Endothelial cell of umbilical vein (primary cell): ENCODE data around the gene TNIP1. TPM values are rescaled to one million over a fixed set of nuclear protein-coding genes. Genes with fewer than 3 reads are reported as not detected.
A peak's percentile ranks its signal among the peaks of the same experiment; 100 is the strongest.

Source experiments
- BruUV-seq: library from RNA; stranded (reverse); fragments of 400-500 nt; replicated peaks from 2 replicates; lab custom pipeline; 2021; lab: Mats Ljungman, UMichigan
- CTCF ChIA-PET: fragments of 300-600, 350-600 bp; sonication (Branson Sonifier 250); formaldehyde crosslinking; loops from one replicate; lab custom pipeline; 2021; ENCODE audit warnings: antibody characterized with exemption, inconsistent platforms; lab: Charles Lee
- POLR2A ChIA-PET: fragments of 300-600, 350-600 bp; sonication (Branson Sonifier 250); formaldehyde crosslinking; loops from one replicate; lab custom pipeline; 2021; ENCODE audit warnings: antibody characterized with exemption, inconsistent platforms; lab: Charles Lee
- DNase-seq: peaks from one replicate; pipeline ENCODE4 v3.0.0-alpha.2; 2011; ENCODE audit warnings: low read depth, low spot score
- FAIRE-seq: peaks from 2 replicates; lab custom pipeline; 2011; peaks lifted over from hg19 to GRCh38; lab: Jason Lieb, UNC
- H2AFZ ChIP-seq: 2 replicates; pipeline ENCODE4 v1.6.0; 2012; ENCODE audit warnings: low read depth, low read length, control low read depth, inconsistent platforms
- H3K27ac ChIP-seq: 2 replicates; pipeline ENCODE4 v1.5.1; 2011; ENCODE audit warnings: low read depth, mild to moderate bottlenecking, control low read depth, low read length, moderate library complexity; ENCODE audit not compliant: insufficient read depth
- H3K27me3 ChIP-seq, 2 experiments: 2 replicates each; pipeline versions ENCODE4 v1.6.0 to v1.6.1; 2011; ENCODE audit warnings: low read length in 2 of 2, mixed read lengths in 1 of 2; ENCODE audit not compliant: control insufficient read depth in 2 of 2, insufficient read depth in 2 of 2
- H3K36me3 ChIP-seq, 2 experiments: 2 replicates in 1 of 2; 3 replicates in 1 of 2; pipeline ENCODE4 v1.5.1; 2011; ENCODE audit warnings: low read length in 2 of 2, mild to moderate bottlenecking in 1 of 2, moderate library complexity in 1 of 2; ENCODE audit not compliant: control insufficient read depth in 2 of 2, insufficient read depth in 2 of 2; ENCODE audit errors: extremely low read depth in 1 of 2
- H3K4me1 ChIP-seq: 3 replicates; pipeline ENCODE4 v1.5.1; 2011; ENCODE audit warnings: mild to moderate bottlenecking, low read length; ENCODE audit not compliant: control insufficient read depth, insufficient read depth; ENCODE audit errors: extremely low read depth
- H3K4me2 ChIP-seq: 2 replicates; pipeline ENCODE4 v1.6.1; 2011; ENCODE audit warnings: low read length, control low read depth, mixed read lengths; ENCODE audit not compliant: insufficient read depth
- H3K4me3 ChIP-seq, 3 experiments: fragments of 200-600 bp in 1 of 3; sonication (generic), shearing (Covaris generic) in 1 of 3; replicated peaks in 1 of 3; 2 replicates each; pipeline ENCODE4 v1.5.1; 2011 to 2016; ENCODE audit warnings: control low read depth in 3 of 3, low read length in 3 of 3, mild to moderate bottlenecking in 2 of 3, inconsistent platforms in 1 of 3, low read depth in 1 of 3, moderate library complexity in 1 of 3; ENCODE audit not compliant: insufficient read depth in 1 of 3
- H3K79me2 ChIP-seq: 2 replicates; pipeline ENCODE4 v1.6.0; 2012; ENCODE audit warnings: low read length, inconsistent platforms; ENCODE audit not compliant: control insufficient read depth, insufficient read depth
- H3K9ac ChIP-seq: replicated peaks from 2 replicates; pipeline ENCODE3; 2011; ENCODE audit warnings: low read length, control low read depth; ENCODE audit not compliant: insufficient read depth; ENCODE audit errors: extremely low read depth
- H3K9me1 ChIP-seq: replicated peaks from 3 replicates; pipeline ENCODE4 v1.6.0; 2011; ENCODE audit warnings: mild to moderate bottlenecking, low read length; ENCODE audit not compliant: control insufficient read depth, insufficient read depth; ENCODE audit errors: extremely low read depth
- H3K9me3 ChIP-seq: replicated peaks from 2 replicates; pipeline ENCODE4 v1.5.1; 2012; ENCODE audit warnings: low read length, inconsistent platforms; ENCODE audit not compliant: control insufficient read depth, insufficient read depth
- H4K20me1 ChIP-seq: replicated peaks from 2 replicates; pipeline ENCODE3; 2011; ENCODE audit warnings: mild to moderate bottlenecking, low read length; ENCODE audit not compliant: control insufficient read depth, insufficient read depth; ENCODE audit errors: extremely low read depth
- CTCF ChIP-seq, 2 donors: IDR thresholded peaks; 1 replicate in 1 of 2; 2 replicates in 1 of 2; pipeline ENCODE4 v1.5.1; 2011; ENCODE audit warnings: low read length in 2 of 2, mild to moderate bottlenecking in 2 of 2, moderate library complexity in 2 of 2, control low read depth in 1 of 2, inconsistent platforms in 1 of 2, low read depth in 1 of 2; ENCODE audit not compliant: insufficient read depth in 1 of 2; ENCODE audit errors: extremely low read depth in 1 of 2
- FOS ChIP-seq: IDR thresholded peaks from 2 replicates; pipeline ENCODE4 v1.6.1; 2011; ENCODE audit warnings: mild to moderate bottlenecking, low read length, moderate library complexity, borderline replicate concordance; ENCODE audit not compliant: insufficient read depth
- GATA2 ChIP-seq: IDR thresholded peaks from 2 replicates; pipeline ENCODE4 v1.7.0; 2011; ENCODE audit warnings: low read depth, mild to moderate bottlenecking, moderate library complexity, mixed read lengths, low read length; ENCODE audit not compliant: insufficient read length, insufficient read depth
- JUN ChIP-seq: IDR thresholded peaks from 2 replicates; pipeline ENCODE4 v1.6.1; 2011; ENCODE audit warnings: borderline replicate concordance, low read depth; ENCODE audit not compliant: insufficient read length, insufficient read depth
- MAX ChIP-seq: IDR thresholded peaks from 2 replicates; pipeline ENCODE4 v1.6.1; 2011; ENCODE audit not compliant: insufficient read depth, insufficient read length
- MYC ChIP-seq: IDR thresholded peaks from one replicate; pipeline ENCODE4 v1.6.1; 2011; ENCODE audit warnings: mild to moderate bottlenecking, low read depth, low read length
- POLR2AphosphoS5 ChIP-seq: IDR thresholded peaks from 2 replicates; pipeline ENCODE4 v1.6.1; 2012; ENCODE audit warnings: low read depth, mild to moderate bottlenecking, control low read depth, low read length, moderate library complexity; ENCODE audit not compliant: insufficient read depth
- dilution Hi-C: fragments of 300-500 bp; cut with MboI; formaldehyde crosslinking; loops from one replicate; pipeline ENCODE4 v1.15.0; 2019; ENCODE audit warnings: low sequenced_read_pairs; ENCODE audit not compliant: extremely low pct_ligation_motif_present
- intact Hi-C: fragments of 100-400 bp; cut with micrococcal nuclease; formaldehyde crosslinking; loops from one replicate; pipeline ENCODE4 v1.10.0; 2022
- polyA plus RNA-seq, 4 experiments: library from polyadenylated mRNA; depleted of rRNA in 3 of 4; stranded (reverse) in 3 of 4; unstranded in 1 of 4; fragments of >200 nt; gene quantifications; 2 replicates each; pipeline versions ENCODE4 v1.2.1 to v1.2.3, GENCODE V29; 2011 to 2012; ENCODE audit warnings: missing spikeins in 1 of 4
- total RNA-seq: library from RNA; stranded (reverse); gene quantifications from 2 replicates; pipeline ENCODE4 v1.2.3, GENCODE V29; 2021

TNIP1 gene
- total and polyA plus RNA-seq, 2 donors (not counting 3 experiments of a cell fraction or from before 2014, with no cell fraction given): 43.0 to 96.8 TPM

DNA sequence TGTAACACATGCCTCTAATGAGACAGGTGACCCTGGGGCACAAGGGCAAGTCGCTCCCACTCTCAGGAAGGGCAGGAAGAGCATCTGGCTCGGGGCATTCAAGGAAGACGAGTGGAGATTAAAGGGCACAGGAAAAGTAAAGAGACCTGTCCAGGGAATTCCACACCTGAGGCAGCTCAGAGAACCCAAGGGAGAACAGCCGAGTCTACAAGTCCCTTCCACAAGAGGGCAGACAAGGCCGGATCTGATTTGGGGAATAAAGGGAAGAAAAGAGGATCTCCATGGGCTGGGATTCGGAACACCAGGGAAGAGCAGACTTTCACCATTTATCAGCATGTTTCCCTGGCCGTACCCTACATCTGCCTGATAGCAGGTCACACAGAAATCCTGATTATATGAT lies 32.3 kb downstream of the TNIP1 start:
- dilution Hi-C loops (no loop called here), intact Hi-C loops (loop anchor here (1.0 kb wide), 1 partner anchor 46 kb away; no protein-coding TSS in a partner anchor)
- FAIRE-seq: no peak
- H3K9me1 ChIP-seq: no peaks in the 10 kb centered on the region
- H3K27me3 ChIP-seq: no peaks in the 10 kb centered on the region
- POLR2A ChIA-PET: no interaction called here
- no peak overlapping the region for H3K4me3 ChIP-seq
- no peaks in the 10 kb centered on the region for H3K4me1 ChIP-seq
- no peak for DNase-seq
- BruUV-seq: no TSS peak
- no peak overlapping the region for H2AFZ ChIP-seq
- H3K9ac ChIP-seq: no peak overlapping the region
- no peaks in the 10 kb centered on the region for H4K20me1 ChIP-seq
- peaks cover 11 to 48% of the 10 kb centered on the region in 2 experiments for H3K36me3 ChIP-seq
- TF ChIP-seq CTCF (IDR thresholded peaks at IDR 0.05; ENCODE audit: extremely low read depth in 1 of 2, insufficient read depth in 1 of 2, low read depth in 1 of 2, low read length in 2 of 2) (peak in 1 of 2 donors; percentile 42), FOS (no peak)
- no peak overlapping the region for H3K27ac ChIP-seq
- CTCF ChIA-PET: interaction anchor here (0.7 to 9.9 kb wide), 24 partner anchors 10 to 248 kb away, joined by 3 to 679 read pairs (median 6); partner anchors contain the start of genes GPX3 and TNIP1
- H3K4me2 ChIP-seq: no peak overlapping the region
- no peaks in the 10 kb centered on the region for H3K79me2 ChIP-seq
- no peaks in the 10 kb centered on the region for H3K9me3 ChIP-seq

DNA sequence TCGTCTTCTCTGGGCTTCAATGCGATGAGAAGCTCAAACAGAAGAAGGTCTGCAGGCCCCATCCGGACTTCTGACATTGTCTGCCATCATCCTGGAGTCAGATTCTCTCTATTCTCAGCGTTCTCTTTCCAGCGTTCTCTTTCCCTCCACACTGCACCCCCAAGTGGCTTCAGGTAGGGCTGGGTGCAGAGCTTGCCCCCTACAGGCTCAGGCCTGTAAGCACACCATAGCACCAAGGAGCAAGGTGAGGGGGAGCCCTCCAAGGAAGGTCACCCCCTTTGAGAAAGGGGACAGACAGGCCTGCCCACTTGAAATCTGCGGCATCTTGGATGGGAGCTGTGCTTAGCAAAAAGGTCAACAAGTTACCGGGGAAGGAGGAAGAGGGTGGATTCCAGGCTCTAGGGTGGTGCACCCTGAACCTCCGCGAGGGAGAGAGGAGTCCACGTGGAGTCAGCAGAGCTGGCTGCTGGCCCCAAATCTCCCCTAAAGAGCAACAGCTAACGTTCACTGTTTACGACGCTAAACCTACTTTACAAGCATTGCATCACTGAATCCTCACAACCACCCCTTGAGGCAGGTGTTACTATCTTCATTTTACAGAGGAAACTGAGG lies 32.9 kb downstream of the TNIP1 start:
- DNase-seq (no peak), FAIRE-seq (peak; percentile 63)
- no peak overlapping the region for H3K27ac ChIP-seq
- H4K20me1 ChIP-seq: no peaks in the 10 kb centered on the region
- H3K4me3 ChIP-seq: no peak overlapping the region
- peaks cover 11 to 48% of the 10 kb centered on the region in 2 experiments for H3K36me3 ChIP-seq
- H3K9me3 ChIP-seq: no peaks in the 10 kb centered on the region
- no peak overlapping the region for H3K9ac ChIP-seq
- dilution Hi-C loops (no loop called here), intact Hi-C loops (loop anchor here (1.0 kb wide), 1 partner anchor 46 kb away; no protein-coding TSS in a partner anchor)
- no TSS peak for BruUV-seq
- no peak overlapping the region for H3K4me2 ChIP-seq
- H3K27me3 ChIP-seq: no peaks in the 10 kb centered on the region
- CTCF ChIA-PET: interaction anchor here (0.6 to 9.9 kb wide), 28 partner anchors 9 to 614 kb away, joined by 3 to 679 read pairs (median 5); partner anchors contain the start of genes GPX3 and TNIP1
- no peaks in the 10 kb centered on the region for H3K79me2 ChIP-seq
- POLR2A ChIA-PET: no interaction called here
- no peak for TF ChIP-seq POLR2AphosphoS5
- TF ChIP-seq MAX: no peak
- TF ChIP-seq CTCF (IDR thresholded peaks at IDR 0.05; ENCODE audit: extremely low read depth in 1 of 2, insufficient read depth in 1 of 2, low read depth in 1 of 2, low read length in 2 of 2): peak; percentile 74 to 87
- no peak for TF ChIP-seq JUN
- no peak for TF ChIP-seq GATA2
- no peak for TF ChIP-seq MYC
- no peak overlapping the region for H2AFZ ChIP-seq
- H3K9me1 ChIP-seq: no peaks in the 10 kb centered on the region
- H3K4me1 ChIP-seq: no peaks in the 10 kb centered on the region
